K562 (cell line): ENCODE measurements around the gene ATP1A3. TPM values are rescaled to one million over a fixed set of nuclear protein-coding genes. Genes with fewer than 3 reads are reported as not detected.
"Not testable (repeated sequence)": the region's sequence is repeated elsewhere in the genome, so short reads cannot be mapped to it uniquely, and the experiment has no call there.

ENCODE experiments used
- ATAC-seq: fragments of 200-7000 bp; cut with Tn5 transposase; 3 replicates; pipeline ENCODE4 v1.9.1; 2020; ENCODE audit warnings: moderate library complexity
- BruUV-seq: library from RNA; stranded (reverse); fragments of 400-500 nt; replicated peaks from 2 replicates; lab custom pipeline; 2021; lab: Mats Ljungman, UMichigan
- CTCF ChIA-PET: fragments of 300-600 bp; formaldehyde crosslinking; extraction: SDS; loops from one replicate; lab custom pipeline; 2021; ENCODE audit warnings: low intra/inter-chr PET ratio; lab: Yijun Ruan, JAX
- POLR2A ChIA-PET: fragments of 300-600, 350-650 bp; sonication (Branson Sonifier 250); formaldehyde crosslinking; extraction: SDS; loops from one replicate; lab custom pipeline; 2021; ENCODE audit warnings: antibody characterized with exemption, inconsistent platforms; lab: Yijun Ruan, JAX
- DNase-seq, 4 experiments: peaks; one replicate each; pipeline versions ENCODE4 v3.0.0 to v3.0.0-alpha.2; 2011 to 2018; ENCODE audit warnings: low spot score in 3 of 4, mixed read lengths in 3 of 4; ENCODE audit errors: extremely low read depth in 1 of 4
- FAIRE-seq: peaks from 2 replicates; lab custom pipeline; 2011; peaks lifted over from hg19 to GRCh38; lab: Jason Lieb, UNC
- H2AFZ ChIP-seq: 2 replicates; pipeline ENCODE4 v1.6.0; 2011; ENCODE audit warnings: low read depth, low read length, control low read depth, inconsistent platforms
- H3K27ac ChIP-seq: fragments of 200-600 bp; 3 replicates; pipeline ENCODE4 v1.8.0; 2011; ENCODE audit warnings: low read depth, mild to moderate bottlenecking, control low read depth, inconsistent platforms, low read length, moderate library complexity, mixed read lengths; ENCODE audit errors: extremely low read depth
- H3K27me3 ChIP-seq, 2 experiments: fragments of 300-600 bp in 1 of 2; 2 replicates in 1 of 2; 3 replicates in 1 of 2; pipeline versions ENCODE4 v1.6.0 to v1.8.0; 2011; ENCODE audit warnings: inconsistent platforms in 2 of 2, low read length in 2 of 2, mild to moderate bottlenecking in 1 of 2, mixed read lengths in 1 of 2, moderate library complexity in 1 of 2; ENCODE audit not compliant: control insufficient read depth in 2 of 2, insufficient read depth in 2 of 2
- H3K36me3 ChIP-seq: fragments of 300-600 bp; 3 replicates; pipeline ENCODE4 v1.8.0; 2011; ENCODE audit warnings: mild to moderate bottlenecking, low read length, inconsistent platforms; ENCODE audit not compliant: control insufficient read depth, insufficient read depth
- H3K4me1 ChIP-seq, 2 experiments: fragments of 200-600 bp in 1 of 2; replicated peaks in 1 of 2; 2 replicates in 1 of 2; 3 replicates in 1 of 2; pipeline versions ENCODE4 v1.5.1 to v1.8.0; 2011; ENCODE audit warnings: inconsistent platforms in 2 of 2, low read length in 2 of 2, mild to moderate bottlenecking in 1 of 2, mixed read lengths in 1 of 2, moderate library complexity in 1 of 2; ENCODE audit not compliant: control insufficient read depth in 2 of 2, insufficient read depth in 2 of 2
- H3K4me2 ChIP-seq: 2 replicates; pipeline ENCODE4 v1.6.1; 2011; ENCODE audit warnings: low read length, control low read depth, inconsistent platforms, mixed read lengths; ENCODE audit not compliant: insufficient read depth
- H3K4me3 ChIP-seq: fragments of 200-600 bp; sonication (generic), shearing (Covaris generic); 2 replicates; pipeline ENCODE4 v1.5.1; 2016; ENCODE audit warnings: control low read depth, inconsistent platforms
- H3K79me2 ChIP-seq: fragments of 200-600 bp; 3 replicates; pipeline ENCODE4 v1.8.0; 2011; ENCODE audit warnings: low read length, inconsistent platforms; ENCODE audit not compliant: control insufficient read depth, insufficient read depth
- H3K9ac ChIP-seq, 2 experiments: 2 replicates each; pipeline versions ENCODE4 v1.6.0 to v1.6.1; 2011; ENCODE audit warnings: low read depth in 2 of 2, low read length in 2 of 2, control low read depth in 1 of 2, inconsistent platforms in 1 of 2, mild to moderate bottlenecking in 1 of 2, mixed read lengths in 1 of 2; ENCODE audit not compliant: insufficient read depth in 1 of 2
- H3K9me1 ChIP-seq: one replicate; pipeline ENCODE4 v1.6.0; 2011; ENCODE audit warnings: inconsistent platforms, mild to moderate bottlenecking, low read length, moderate library complexity; ENCODE audit not compliant: control insufficient read depth, insufficient read depth
- H3K9me3 ChIP-seq: replicated peaks from 2 replicates; pipeline ENCODE4 v1.5.1; 2011; ENCODE audit warnings: low read depth, low read length, inconsistent platforms; ENCODE audit not compliant: control insufficient read depth, insufficient read depth
- H4K20me1 ChIP-seq: replicated peaks from 2 replicates; pipeline ENCODE4 v1.6.1; 2011; ENCODE audit warnings: low read length, inconsistent platforms, mixed read lengths; ENCODE audit not compliant: control insufficient read depth, insufficient read depth
- BMI1 ChIP-seq: fragments of 150-350 bp; IDR thresholded peaks from 2 replicates; pipeline ENCODE4 v1.6.1; 2014; ENCODE audit warnings: low read length
- CCAR2 ChIP-seq: fragments of 200-400 bp; formaldehyde crosslinking; IDR thresholded peaks from 2 replicates; pipeline ENCODE4 v1.6.1; 2017; ENCODE audit warnings: mild to moderate bottlenecking, low read depth, low read length
- CHCHD3 ChIP-seq: fragments of 250-450 bp; sonication (Bioruptor Pico); IDR thresholded peaks from 2 replicates; pipeline ENCODE4 v2.1.2; 2022; ENCODE audit warnings: mild to moderate bottlenecking
- CHD1 ChIP-seq: fragments of 200-600 bp; sonication (generic); IDR thresholded peaks from one replicate; pipeline ENCODE4 v1.6.1; 2012; ENCODE audit warnings: mild to moderate bottlenecking, moderate library complexity, low read length, inconsistent platforms
- CHD2 ChIP-seq: IDR thresholded peaks from 2 replicates; pipeline ENCODE4 v1.6.1; 2011; ENCODE audit warnings: low read depth, low read length
- FOXJ3 ChIP-seq: sonication (generic); formaldehyde crosslinking; IDR thresholded peaks from 2 replicates; pipeline ENCODE4 v1.4.0; 2020; ENCODE audit warnings: mild to moderate bottlenecking, missing genetic modification reagents
- RFX7 ChIP-seq: fragments of 250-450 bp; sonication (Bioruptor Pico); IDR thresholded peaks from 2 replicates; pipeline ENCODE4 v1.5.1; 2021; ENCODE audit warnings: mild to moderate bottlenecking
- SREBF1 ChIP-seq: fragments of 150-350 bp; IDR thresholded peaks from 2 replicates; pipeline ENCODE4 v1.6.1; 2014; ENCODE audit warnings: antibody characterized with exemption, low read depth, low read length, borderline replicate concordance
- ZNF584 ChIP-seq: fragments of 200-800 bp; sonication (Bioruptor generic); IDR thresholded peaks from 2 replicates; pipeline ENCODE4 v1.6.1; 2016; ENCODE audit warnings: low read depth, mild to moderate bottlenecking, missing genetic modification characterization, missing compliant biosample characterization
- WGBS: fragments of 100-300 bp; shearing (Covaris generic); methylation state at CpG from one replicate; pipeline ENCODE4 v1.1.6; 2016; ENCODE audit warnings: low coverage, mixed read lengths; ENCODE audit not compliant: insufficient coverage; ENCODE audit errors: missing lambda C conversion rate; 5-methylcytosine and 5-hydroxymethylcytosine counted together
- in situ Hi-C: fragments of 300-500 bp; cut with MboI; formaldehyde crosslinking; loops from 4 replicates; pipeline ENCODE4 v1.15.0; 2018; ENCODE audit warnings: inconsistent platforms, mixed read lengths
- intact Hi-C: fragments of 100-400 bp; cut with micrococcal nuclease; formaldehyde crosslinking; loops from 2 replicates; pipeline ENCODE4 v1.14.2; 2022
- polyA plus RNA-seq, 8 experiments: library from polyadenylated mRNA; depleted of rRNA in 4 of 8; stranded (reverse) in 5 of 8; unstranded in 3 of 8; fragments of >200 nt; fragmentation: Nextera tagmentation in 2 of 8; fragmentation: Illumina TruSeq in 1 of 8; extraction: Ambion mirVana in 2 of 8; extraction: Trizol in 1 of 8; gene quantifications; 2 replicates each; pipeline versions ENCODE4 v1.2.1 to v1.2.3, GENCODE V29; 2011 to 2014; ENCODE audit warnings: inconsistent platforms in 1 of 8, missing spikeins in 1 of 8
- total RNA-seq, 7 experiments: library from RNA; depleted of rRNA in 6 of 7; stranded (reverse); fragments of >200 nt in 6 of 7; fragmentation: Illumina TruSeq in 2 of 7; extraction: Trizol in 2 of 7; gene quantifications; 2 replicates each; pipeline versions ENCODE4 v1.2.1 to v1.2.3, GENCODE V29; 2011 to 2021; ENCODE audit warnings: low replicate concordance in 1 of 7
- TF ChIP-seq, protein P1 (sequence below): IDR thresholded peaks from 3 replicates; pipeline ENCODE4 v1.6.1; 2011; ENCODE audit warnings: borderline replicate concordance, mild to moderate bottlenecking, moderate library complexity; ENCODE audit not compliant: insufficient read length; ENCODE audit errors: extremely low read depth
- TF ChIP-seq, protein P2 (sequence below): fragments of 250-450 bp; sonication (Bioruptor Pico); IDR thresholded peaks from 2 replicates; pipeline ENCODE4 v1.8.0; 2022; ENCODE audit warnings: inconsistent platforms

Gene ATP1A3
- total and polyA plus RNA-seq, 9 of the 15 experiments (the other 6 are each of a cell fraction or from before 2014, with no cell fraction given): 0.03 to 1.0 (median 0.17) TPM; not detected in 3

DNA sequence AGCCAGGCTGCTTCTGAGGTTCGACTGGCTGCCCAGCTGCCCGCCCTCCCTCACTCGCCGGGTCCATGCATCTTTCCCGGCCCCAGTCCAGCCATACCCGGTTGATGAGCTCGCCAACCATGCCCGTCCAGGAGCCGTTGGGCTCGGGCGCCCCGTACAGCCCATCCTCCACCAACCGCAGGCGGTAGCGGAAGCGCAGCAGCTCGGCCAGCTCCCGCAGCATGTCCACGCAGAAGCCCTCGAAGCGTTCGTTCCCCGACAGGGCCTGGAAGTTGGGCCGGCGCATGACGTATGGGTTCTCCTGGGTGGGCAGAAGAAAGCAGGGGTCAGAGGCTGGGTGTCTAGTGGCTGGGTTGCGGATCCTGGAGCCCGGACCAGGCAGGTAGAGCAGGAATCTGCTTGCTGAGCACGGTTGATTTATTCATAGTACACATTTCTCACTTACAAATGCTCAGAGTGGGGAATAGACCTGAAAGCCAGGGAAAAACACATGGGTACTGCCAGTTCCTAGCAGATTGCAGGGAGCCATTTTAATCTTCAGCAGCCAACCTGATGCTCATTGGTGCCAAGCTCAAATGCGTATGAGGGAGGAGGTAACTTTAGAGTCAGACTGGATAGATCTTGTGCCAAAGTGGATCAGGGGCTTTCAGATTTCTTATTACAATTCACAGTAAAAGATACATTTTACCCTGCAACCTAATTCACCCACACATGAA lies 48.6 kb upstream of the ATP1A3 start:
- intact Hi-C loops (no loop called here), in situ Hi-C loops (no loop called here)
- no TSS peak for BruUV-seq
- DNase-seq (no peak), ATAC-seq (no peak), FAIRE-seq (no peak)
- 4% methylated on average over 28 of the region's 30 CpGs for WGBS
- Histone ChIP-seq H3K27me3 (peaks cover 35 to 51% of the 10 kb centered on the region in 2 experiments), H3K4me3 (no peak overlapping the region), H3K36me3 (no peaks in the 10 kb centered on the region), H3K9ac (no peak overlapping the region), H3K4me2 (no peak overlapping the region), H3K9me3 (no peaks in the 10 kb centered on the region), H3K27ac (no peak overlapping the region), H4K20me1 (0 out of 2 replicates have a peak, but pooled peaks cover 2% of the 10 kb centered on the region), H3K9me1 (no peaks in the 10 kb centered on the region), H3K79me2 (no peaks in the 10 kb centered on the region), H3K4me1 (peaks cover 0 to 6% of the 10 kb centered on the region in 2 experiments; a peak in 1 of 5 replicates), H2AFZ (no peak overlapping the region)
- TF ChIP-seq, protein P1, sequence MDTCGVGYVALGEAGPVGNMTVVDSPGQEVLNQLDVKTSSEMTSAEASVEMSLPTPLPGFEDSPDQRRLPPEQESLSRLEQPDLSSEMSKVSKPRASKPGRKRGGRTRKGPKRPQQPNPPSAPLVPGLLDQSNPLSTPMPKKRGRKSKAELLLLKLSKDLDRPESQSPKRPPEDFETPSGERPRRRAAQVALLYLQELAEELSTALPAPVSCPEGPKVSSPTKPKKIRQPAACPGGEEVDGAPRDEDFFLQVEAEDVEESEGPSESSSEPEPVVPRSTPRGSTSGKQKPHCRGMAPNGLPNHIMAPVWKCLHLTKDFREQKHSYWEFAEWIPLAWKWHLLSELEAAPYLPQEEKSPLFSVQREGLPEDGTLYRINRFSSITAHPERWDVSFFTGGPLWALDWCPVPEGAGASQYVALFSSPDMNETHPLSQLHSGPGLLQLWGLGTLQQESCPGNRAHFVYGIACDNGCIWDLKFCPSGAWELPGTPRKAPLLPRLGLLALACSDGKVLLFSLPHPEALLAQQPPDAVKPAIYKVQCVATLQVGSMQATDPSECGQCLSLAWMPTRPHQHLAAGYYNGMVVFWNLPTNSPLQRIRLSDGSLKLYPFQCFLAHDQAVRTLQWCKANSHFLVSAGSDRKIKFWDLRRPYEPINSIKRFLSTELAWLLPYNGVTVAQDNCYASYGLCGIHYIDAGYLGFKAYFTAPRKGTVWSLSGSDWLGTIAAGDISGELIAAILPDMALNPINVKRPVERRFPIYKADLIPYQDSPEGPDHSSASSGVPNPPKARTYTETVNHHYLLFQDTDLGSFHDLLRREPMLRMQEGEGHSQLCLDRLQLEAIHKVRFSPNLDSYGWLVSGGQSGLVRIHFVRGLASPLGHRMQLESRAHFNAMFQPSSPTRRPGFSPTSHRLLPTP: no peak
- no peak for TF ChIP-seq RFX7 (CRISPR knock-in tag)
- no peak for TF ChIP-seq BMI1
- TF ChIP-seq CHD2: no peak
- TF ChIP-seq CHD1: no peak
- TF ChIP-seq CCAR2: no peak
- no peak for TF ChIP-seq ZNF584 (CRISPR knock-in tag)
- TF ChIP-seq FOXJ3 (CRISPR knock-in tag): no peak
- no peak for TF ChIP-seq SREBF1
- TF ChIP-seq CHCHD3 (CRISPR knock-in tag): no peak
- TF ChIP-seq, protein P2, sequence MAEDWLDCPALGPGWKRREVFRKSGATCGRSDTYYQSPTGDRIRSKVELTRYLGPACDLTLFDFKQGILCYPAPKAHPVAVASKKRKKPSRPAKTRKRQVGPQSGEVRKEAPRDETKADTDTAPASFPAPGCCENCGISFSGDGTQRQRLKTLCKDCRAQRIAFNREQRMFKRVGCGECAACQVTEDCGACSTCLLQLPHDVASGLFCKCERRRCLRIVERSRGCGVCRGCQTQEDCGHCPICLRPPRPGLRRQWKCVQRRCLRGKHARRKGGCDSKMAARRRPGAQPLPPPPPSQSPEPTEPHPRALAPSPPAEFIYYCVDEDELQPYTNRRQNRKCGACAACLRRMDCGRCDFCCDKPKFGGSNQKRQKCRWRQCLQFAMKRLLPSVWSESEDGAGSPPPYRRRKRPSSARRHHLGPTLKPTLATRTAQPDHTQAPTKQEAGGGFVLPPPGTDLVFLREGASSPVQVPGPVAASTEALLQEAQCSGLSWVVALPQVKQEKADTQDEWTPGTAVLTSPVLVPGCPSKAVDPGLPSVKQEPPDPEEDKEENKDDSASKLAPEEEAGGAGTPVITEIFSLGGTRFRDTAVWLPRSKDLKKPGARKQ (CRISPR knock-in tag): no peak
- CTCF ChIA-PET: no interaction called here
- POLR2A ChIA-PET: no interaction called here

DNA sequence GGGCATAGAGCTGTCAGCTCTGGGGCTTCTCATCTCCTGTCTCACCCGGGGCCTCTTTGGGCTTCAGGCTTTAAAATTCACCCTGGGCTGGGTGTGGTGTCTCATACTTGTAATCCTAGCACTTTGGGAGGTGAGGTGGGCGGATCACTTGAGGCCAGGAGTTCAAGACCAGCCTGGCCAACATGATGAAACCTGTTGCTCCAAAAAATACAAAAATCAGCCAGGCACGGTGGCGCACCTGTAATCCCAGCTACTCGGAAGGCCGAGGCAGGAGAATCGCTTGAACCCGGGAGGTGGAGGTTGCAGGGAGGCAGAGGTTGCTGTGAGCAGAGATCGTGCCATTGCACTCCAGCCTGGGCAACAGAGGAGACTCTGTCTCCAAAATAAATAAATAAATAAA lies 46.5 kb upstream of the ATP1A3 start:
- in situ Hi-C loops, CTCF ChIA-PET, BruUV-seq: not testable (repeated sequence)

More for the DNA sequence above, 46.5 kb upstream of the ATP1A3 start:
- H2AFZ ChIP-seq, DNase-seq, H3K36me3 ChIP-seq, H3K9me3 ChIP-seq, H3K27ac ChIP-seq, H3K9me1 ChIP-seq, H4K20me1 ChIP-seq, H3K4me2 ChIP-seq, FAIRE-seq, H3K4me3 ChIP-seq, H3K79me2 ChIP-seq, H3K9ac ChIP-seq, H3K4me1 ChIP-seq, ATAC-seq, intact Hi-C loops: not testable (repeated sequence)
- H3K27me3 ChIP-seq: peaks cover 29 to 50% of the 10 kb centered on the region in 2 experiments
- WGBS: 3% methylated on average over 9 of the region's 9 CpGs
- POLR2A ChIA-PET: interaction anchor here (1.2 kb wide), 1 partner anchor 107 kb away, joined by 3 read pairs; no protein-coding TSS in a partner anchor
